SK-N-SH (cell line): Measurements from ENCODE around the gene FBXL5.

Experiments
- CTCF ChIP-seq: fragments of 200-600 bp; sonication (generic); IDR thresholded peaks from 2 replicates; pipeline ENCODE4 v1.6.1; 2017; ENCODE audit warnings: antibody characterized with exemption, mild to moderate bottlenecking, moderate library complexity
- SMC3 ChIP-seq: IDR thresholded peaks from 2 replicates; pipeline ENCODE4 v1.6.1; 2012; ENCODE audit warnings: low read depth, low read length, improper control_type of control experiment

DNA sequence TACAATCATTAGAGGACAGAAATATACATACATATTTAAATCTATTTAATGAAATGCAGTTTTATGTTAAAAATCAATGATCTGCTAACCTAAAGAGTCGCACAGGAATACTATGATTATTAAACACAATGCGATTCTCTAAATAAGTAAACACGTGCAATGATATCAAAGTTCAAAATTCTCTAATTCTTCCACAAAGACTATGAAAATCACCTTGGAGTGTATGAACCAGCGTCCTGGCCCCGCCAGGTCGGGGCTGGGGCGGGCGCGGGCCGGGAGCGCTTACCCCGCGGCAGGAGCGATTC lies 25.9 kb upstream of the FBXL5 start:
- TF ChIP-seq SMC3 (no peak), CTCF (no peak)
